ENCODE data around the gene ARL14.

ARL14 gene

GRCh38 chr3:160673188-160673587 is 3.8 kb upstream of the ARL14 start:
- Histone ChIP-seq H4K20me1 (ENCODE audit: insufficient read depth, low read length) (no peaks in the 10 kb centered on the region), H3K4me1 (ENCODE audit: insufficient read depth, low read length) (no peaks in the 10 kb centered on the region), H2AFZ (ENCODE audit: low read depth, low read length) (no peak overlapping the region), H3K4me2 (ENCODE audit: insufficient read depth, low read length) (no peak overlapping the region), H3K9me3 (ENCODE audit: insufficient read depth, low read length, severe bottlenecking) (no peaks in the 10 kb centered on the region), H3K27ac (ENCODE audit: low read length) (no peak overlapping the region), H3K4me3 (ENCODE audit: low read depth in 1 of 2, low read length in 2 of 2) (no peak overlapping the region), H3K27me3 (ENCODE audit: insufficient read depth, low read length, poor library complexity) (no peaks in the 10 kb centered on the region), H3K36me3 (ENCODE audit: insufficient read depth, low read length) (no peaks in the 10 kb centered on the region), H3K9ac (ENCODE audit: low read depth, low read length) (no peak overlapping the region), H3K79me2 (ENCODE audit: insufficient read depth, low read length) (no peaks in the 10 kb centered on the region)
- ATAC-seq (ENCODE audit: insufficient read depth, low read depth) = no peak
- DNase-seq = no peak
- no peak for TF ChIP-seq EZH2 (IDR thresholded peaks at IDR 0.05; ENCODE audit: borderline replicate concordance, low read depth, low read length, severe bottlenecking)
- no peak for TF ChIP-seq CTCF (IDR thresholded peaks at IDR 0.05; ENCODE audit: borderline replicate concordance, extremely low read depth, low read length, poor library complexity, severe bottlenecking)

- no peak overlapping the region for H3K27ac ChIP-seq (ENCODE audit: low read length)
- H2AFZ ChIP-seq (ENCODE audit: low read depth, low read length) = no peak overlapping the region
- no peak for ATAC-seq (ENCODE audit: insufficient read depth, low read depth)
- no peak for DNase-seq
- no peak for TF ChIP-seq EZH2 (IDR thresholded peaks at IDR 0.05; ENCODE audit: borderline replicate concordance, low read depth, low read length, severe bottlenecking)
- TF ChIP-seq CTCF (IDR thresholded peaks at IDR 0.05; ENCODE audit: borderline replicate concordance, extremely low read depth, low read length, poor library complexity, severe bottlenecking) = no peak
- no peak overlapping the region for H3K9ac ChIP-seq (ENCODE audit: low read depth, low read length)
- H3K4me2 ChIP-seq (ENCODE audit: insufficient read depth, low read length) = no peak overlapping the region
- H3K27me3 ChIP-seq (ENCODE audit: insufficient read depth, low read length, poor library complexity) = no peaks in the 10 kb centered on the region
- no peak overlapping the region for H3K4me3 ChIP-seq (ENCODE audit: low read depth in 1 of 2, low read length in 2 of 2)
- no peaks in the 10 kb centered on the region for H4K20me1 ChIP-seq (ENCODE audit: insufficient read depth, low read length)
- no peaks in the 10 kb centered on the region for H3K9me3 ChIP-seq (ENCODE audit: insufficient read depth, low read length, severe bottlenecking)
- no peaks in the 10 kb centered on the region for H3K4me1 ChIP-seq (ENCODE audit: insufficient read depth, low read length)
- no peaks in the 10 kb centered on the region for H3K79me2 ChIP-seq (ENCODE audit: insufficient read depth, low read length)
- no peaks in the 10 kb centered on the region for H3K36me3 ChIP-seq (ENCODE audit: insufficient read depth, low read length)
Observed at GRCh38 chr3:160675566-160676124, 1.3 kb upstream of the ARL14 start.

- H3K79me2 ChIP-seq (ENCODE audit: insufficient read depth, low read length) = no peaks in the 10 kb centered on the region
- no peak overlapping the region for H3K4me3 ChIP-seq (ENCODE audit: low read depth in 1 of 2, low read length in 2 of 2)
- no peaks in the 10 kb centered on the region for H3K27me3 ChIP-seq (ENCODE audit: insufficient read depth, low read length, poor library complexity)
- no peaks in the 10 kb centered on the region for H3K9me3 ChIP-seq (ENCODE audit: insufficient read depth, low read length, severe bottlenecking)
- no peak for DNase-seq
- no peak for ATAC-seq (ENCODE audit: insufficient read depth, low read depth)
- no peaks in the 10 kb centered on the region for H4K20me1 ChIP-seq (ENCODE audit: insufficient read depth, low read length)
- H3K9ac ChIP-seq (ENCODE audit: low read depth, low read length) = no peak overlapping the region
- no peak for TF ChIP-seq CTCF (IDR thresholded peaks at IDR 0.05; ENCODE audit: borderline replicate concordance, extremely low read depth, low read length, poor library complexity, severe bottlenecking)
- no peak for TF ChIP-seq EZH2 (IDR thresholded peaks at IDR 0.05; ENCODE audit: borderline replicate concordance, low read depth, low read length, severe bottlenecking)
- H3K4me1 ChIP-seq (ENCODE audit: insufficient read depth, low read length) = no peaks in the 10 kb centered on the region
- no peak overlapping the region for H3K27ac ChIP-seq (ENCODE audit: low read length)
- H2AFZ ChIP-seq (ENCODE audit: low read depth, low read length) = no peak overlapping the region
- H3K4me2 ChIP-seq (ENCODE audit: insufficient read depth, low read length) = no peak overlapping the region
- no peaks in the 10 kb centered on the region for H3K36me3 ChIP-seq (ENCODE audit: insufficient read depth, low read length)
Observed at GRCh38 chr3:160677459-160677881, 510 bp downstream of the ARL14 start.
